Activated T-cell treated with anti-CD3 and anti-CD28 coated beads, Interleukin-2, amount 50 U/mL, for 4 hours (primary cell): Measurements from ENCODE around the gene WDFY2. TPM values are rescaled to one million over a fixed set of nuclear protein-coding genes. Genes with fewer than 3 reads are reported as not detected.
"Not testable (repeated sequence)": the region's sequence is repeated elsewhere in the genome, so short reads cannot be mapped to it uniquely, and the experiment has no call there.

Experiments
- ATAC-seq, 2 donors: fragments of 200-7000 bp; cut with Tn5 transposase; one replicate each; pipeline ENCODE4 v1.10.0; 2021
- DNase-seq: peaks from one replicate; pipeline ENCODE4 v3.0.0-alpha.2; 2020
- H3K27me3 Mint-ChIP-seq: one replicate; pipeline ENCODE4 v1.8.0; 2021; ENCODE audit warnings: low read depth, mixed read lengths
- H3K36me3 Mint-ChIP-seq: one replicate; pipeline ENCODE4 v1.8.0; 2022; ENCODE audit warnings: mixed read lengths; ENCODE audit not compliant: insufficient read depth
- H3K4me1 Mint-ChIP-seq: one replicate; pipeline ENCODE4 v1.8.0; 2021; ENCODE audit warnings: low read depth, mixed read lengths
- H3K4me3 Mint-ChIP-seq: one replicate; pipeline ENCODE4 v1.8.0; 2021; ENCODE audit warnings: mild to moderate bottlenecking, moderate library complexity, mixed read lengths
- H3K9me3 Mint-ChIP-seq: one replicate; pipeline ENCODE4 v1.8.0; 2021; ENCODE audit warnings: mixed read lengths
- total RNA-seq, 3 donors: library from RNA; stranded (reverse); gene quantifications; one replicate each; pipeline ENCODE4 v1.2.1, GENCODE V29; 2021

The WDFY2 gene
- total RNA-seq, 3 donors from 2014 or later, result 4.9 to 6.7 (median 6.3) TPM

- peaks cover 15% of the 10 kb centered on the region for H3K4me1 Mint-ChIP-seq
- H3K36me3 Mint-ChIP-seq, result no peaks in the 10 kb centered on the region
- no peaks in the 10 kb centered on the region for H3K27me3 Mint-ChIP-seq
- DNase-seq (no peak), ATAC-seq (no peak)
- H3K4me3 Mint-ChIP-seq, result no peak overlapping the region
- H3K9me3 Mint-ChIP-seq, result no peaks in the 10 kb centered on the region
Measured at GRCh38 chr13:51556740-51557139, 27.5 kb upstream of the WDFY2 start.

GRCh38 chr13:51557438-51557837, 26.8 kb upstream of the WDFY2 start:
- ATAC-seq (no peak), DNase-seq (no peak)
- H3K4me3 Mint-ChIP-seq, result no peak overlapping the region
- H3K27me3 Mint-ChIP-seq, result no peaks in the 10 kb centered on the region
- no peaks in the 10 kb centered on the region for H3K9me3 Mint-ChIP-seq
- peaks cover 18% of the 10 kb centered on the region for H3K4me1 Mint-ChIP-seq
- no peaks in the 10 kb centered on the region for H3K36me3 Mint-ChIP-seq

- no peak for DNase-seq
- H3K36me3 Mint-ChIP-seq, result no peaks in the 10 kb centered on the region
- ATAC-seq, result peak in 1 of 2 donors; percentile 50
- H3K9me3 Mint-ChIP-seq, result no peaks in the 10 kb centered on the region
- no peak overlapping the region for H3K4me3 Mint-ChIP-seq
- H3K27me3 Mint-ChIP-seq, result no peaks in the 10 kb centered on the region
- peaks cover 18% of the 10 kb centered on the region for H3K4me1 Mint-ChIP-seq
Measured at GRCh38 chr13:51557875-51558612, 26.2 kb upstream of the WDFY2 start.

GRCh38 chr13:51559946-51560735, 24.1 kb upstream of the WDFY2 start:
- H3K9me3 Mint-ChIP-seq, result no peaks in the 10 kb centered on the region
- no peak for DNase-seq
- no peaks in the 10 kb centered on the region for H3K36me3 Mint-ChIP-seq
- H3K4me1 Mint-ChIP-seq, result peaks cover 18% of the 10 kb centered on the region
- H3K27me3 Mint-ChIP-seq, result no peaks in the 10 kb centered on the region
- no peak overlapping the region for H3K4me3 Mint-ChIP-seq
- ATAC-seq, result no peak

GRCh38 chr13:51562011-51562671, 22.1 kb upstream of the WDFY2 start:
- Mint-ChIP-seq H3K36me3 (no peaks in the 10 kb centered on the region), H3K9me3 (no peaks in the 10 kb centered on the region), H3K27me3 (no peaks in the 10 kb centered on the region), H3K4me3 (no peak overlapping the region), H3K4me1 (peaks cover 18% of the 10 kb centered on the region)
- ATAC-seq (peak in 1 of 2 donors; percentile 48), DNase-seq (no peak)

- DNase-seq (no peak), ATAC-seq (no peak)
- peaks cover 4% of the 10 kb centered on the region for H3K9me3 Mint-ChIP-seq
- no peak overlapping the region for H3K4me3 Mint-ChIP-seq
- no peaks in the 10 kb centered on the region for H3K36me3 Mint-ChIP-seq
- H3K4me1 Mint-ChIP-seq, result peaks cover 16% of the 10 kb centered on the region
- no peaks in the 10 kb centered on the region for H3K27me3 Mint-ChIP-seq
Measured at GRCh38 chr13:51564252-51564651, 20.0 kb upstream of the WDFY2 start.

GRCh38 chr13:51564671-51565070, 19.6 kb upstream of the WDFY2 start:
- Mint-ChIP-seq H3K27me3 (no peaks in the 10 kb centered on the region), H3K4me3 (no peak overlapping the region), H3K9me3 (peaks cover 4% of the 10 kb centered on the region), H3K36me3 (no peaks in the 10 kb centered on the region), H3K4me1 (peaks cover 16% of the 10 kb centered on the region)
- no peak for DNase-seq
- no peak for ATAC-seq

- not testable (repeated sequence) for DNase-seq, H3K27me3 Mint-ChIP-seq, H3K4me1 Mint-ChIP-seq, H3K4me3 Mint-ChIP-seq, H3K9me3 Mint-ChIP-seq, H3K36me3 Mint-ChIP-seq, ATAC-seq
Measured at GRCh38 chr13:51569001-51569400, 15.3 kb upstream of the WDFY2 start.

GRCh38 chr13:51576754-51577153, 7.5 kb upstream of the WDFY2 start:
- Mint-ChIP-seq H3K36me3 (no peaks in the 10 kb centered on the region), H3K4me1 (no peaks in the 10 kb centered on the region), H3K27me3 (peaks cover 2% of the 10 kb centered on the region), H3K4me3 (no peak overlapping the region), H3K9me3 (no peaks in the 10 kb centered on the region)
- DNase-seq, result no peak
- ATAC-seq, result no peak

GRCh38 chr13:51577690-51578089, 6.6 kb upstream of the WDFY2 start:
- Mint-ChIP-seq H3K27me3 (peaks cover 2% of the 10 kb centered on the region), H3K36me3 (no peaks in the 10 kb centered on the region), H3K4me3 (no peak overlapping the region), H3K4me1 (no peaks in the 10 kb centered on the region), H3K9me3 (no peaks in the 10 kb centered on the region)
- DNase-seq, result no peak
- ATAC-seq, result no peak

- Mint-ChIP-seq H3K9me3 (no peaks in the 10 kb centered on the region), H3K4me3 (no peak overlapping the region), H3K27me3 (peaks cover 2% of the 10 kb centered on the region), H3K36me3 (no peaks in the 10 kb centered on the region), H3K4me1 (peaks cover 3% of the 10 kb centered on the region)
- DNase-seq (no peak), ATAC-seq (no peak)
Measured at GRCh38 chr13:51579676-51580075, 4.6 kb upstream of the WDFY2 start.

GRCh38 chr13:51581148-51581820, 3.0 kb upstream of the WDFY2 start:
- Mint-ChIP-seq H3K9me3 (no peaks in the 10 kb centered on the region), H3K27me3 (peaks cover 2% of the 10 kb centered on the region), H3K4me3 (no peak overlapping the region), H3K4me1 (peaks cover 14% of the 10 kb centered on the region), H3K36me3 (no peaks in the 10 kb centered on the region)
- ATAC-seq (no peak), DNase-seq (no peak)

- ATAC-seq (no peak), DNase-seq (no peak)
- Mint-ChIP-seq H3K36me3 (no peaks in the 10 kb centered on the region), H3K4me3 (peak overlapping the region; percentile 92), H3K27me3 (no peaks in the 10 kb centered on the region), H3K9me3 (no peaks in the 10 kb centered on the region), H3K4me1 (peaks cover 23% of the 10 kb centered on the region)
Measured at GRCh38 chr13:51583469-51583874, 790 bp upstream of the WDFY2 start.
